Fibroblast of the aortic adventitia (primary cell): Measurements from ENCODE around the gene CLDN4. TPM values are rescaled to one million over a fixed set of nuclear protein-coding genes. Genes with fewer than 3 reads are reported as not detected.

ENCODE experiments used
- DNase-seq: peaks from one replicate; pipeline ENCODE4 v3.0.0-alpha.2; 2010; ENCODE audit warnings: low read depth
- H3K4me3 ChIP-seq: 2 replicates; pipeline ENCODE4 v1.5.1; 2011; ENCODE audit warnings: low read depth, mild to moderate bottlenecking, control low read depth, low read length, moderate library complexity
- CTCF ChIP-seq: IDR thresholded peaks from 2 replicates; pipeline ENCODE4 v1.5.1; 2011; ENCODE audit warnings: mild to moderate bottlenecking, low read length, control low read depth, inconsistent platforms; ENCODE audit not compliant: insufficient read depth
- total RNA-seq: library from RNA; depleted of rRNA; stranded (reverse); fragments of >200 nt; gene quantifications from 2 replicates; pipeline ENCODE4 v1.2.3, GENCODE V29; 2012; ENCODE audit warnings: low replicate concordance

The CLDN4 gene
- total RNA-seq, 1 donor: 0.54 TPM

- no peak overlapping the region for H3K4me3 ChIP-seq
- DNase-seq: peak; percentile 62
- no peak for TF ChIP-seq CTCF
Observed at GRCh38 chr7:73880755-73881328, 50.0 kb downstream of the CLDN4 start.

GRCh38 chr7:73881352-73882046 lies 50.7 kb downstream of the CLDN4 start:
- no peak for TF ChIP-seq CTCF
- no peak overlapping the region for H3K4me3 ChIP-seq
- DNase-seq: no peak

- DNase-seq: no peak
- TF ChIP-seq CTCF: no peak
- no peak overlapping the region for H3K4me3 ChIP-seq
Observed at GRCh38 chr7:73882047-73882402, 51.2 kb downstream of the CLDN4 start.

Other genes starting within 250 kb of the CLDN4 start
- gene MLXIPL, start 206.5 kb upstream of the CLDN4 start, total RNA-seq: 0.72 and 2.0 TPM in 2 replicates
- 1.9 and 31.2 TPM in 2 replicates for gene VPS37D, start 163.2 kb upstream of the CLDN4 start, total RNA-seq
- gene DNAJC30, start 147.5 kb upstream of the CLDN4 start, total RNA-seq: 1.9 and 3.4 TPM in 2 replicates
- 28.6 and 69.4 TPM in 2 replicates for gene BUD23, start 147.4 kb upstream of the CLDN4 start, total RNA-seq
- gene STX1A, start 111.3 kb upstream of the CLDN4 start, total RNA-seq: 3.6 and 27.9 TPM in 2 replicates
- gene ABHD11, start 92.2 kb upstream of the CLDN4 start, total RNA-seq: 5.0 and 14.8 TPM in 2 replicates
- not detected in 2 replicates for gene CLDN3, start 60.7 kb upstream of the CLDN4 start, total RNA-seq
- gene METTL27, start 11.5 kb downstream of the CLDN4 start, total RNA-seq: 6.1 and 10.7 TPM in 2 replicates
- not detected in 2 replicates for gene TMEM270, start 30.2 kb downstream of the CLDN4 start, total RNA-seq
- gene ELN, start 197.2 kb downstream of the CLDN4 start, total RNA-seq: 22.3 and 101 TPM in 2 replicates